HG03442 (cell line): ENCODE results near the gene MAD1L1.
"Not testable (repeated sequence)": the region's sequence is repeated elsewhere in the genome, so short reads cannot be mapped to it uniquely, and the experiment has no call there.

Experiments used
- ATAC-seq: cut with Tn5 transposase; IDR thresholded peaks from one replicate; pipeline ENCODE4 v1.9.1; 2021; ENCODE audit warnings: mild to moderate bottlenecking, moderate library complexity; ENCODE audit not compliant: unreplicated experiment

MAD1L1 gene

GRCh38 chr7:1936531-1937251 lies 296.1 kb downstream of the MAD1L1 start:
- ATAC-seq, result no peak

- ATAC-seq, result no peak
Observed at GRCh38 chr7:1936006-1936310, 296.8 kb downstream of the MAD1L1 start.

- no peak for ATAC-seq
Observed at GRCh38 chr7:1935176-1936005, 297.4 kb downstream of the MAD1L1 start.

GRCh38 chr7:1934756-1935155 lies 298.0 kb downstream of the MAD1L1 start:
- no peak for ATAC-seq

- ATAC-seq, result no peak
Observed at GRCh38 chr7:1934017-1934416, 298.7 kb downstream of the MAD1L1 start.

GRCh38 chr7:1933066-1933750 lies 299.5 kb downstream of the MAD1L1 start:
- ATAC-seq, result no peak

GRCh38 chr7:1931951-1932270 lies 300.8 kb downstream of the MAD1L1 start:
- ATAC-seq, result no peak

GRCh38 chr7:1931256-1931950 lies 301.3 kb downstream of the MAD1L1 start:
- no peak for ATAC-seq

- ATAC-seq, result no peak
Observed at GRCh38 chr7:1930381-1931065, 302.2 kb downstream of the MAD1L1 start.

GRCh38 chr7:1929349-1929925 lies 303.3 kb downstream of the MAD1L1 start:
- not testable (repeated sequence) for ATAC-seq

GRCh38 chr7:1928645-1929348 lies 303.9 kb downstream of the MAD1L1 start:
- no peak for ATAC-seq

GRCh38 chr7:1927937-1928644 lies 304.7 kb downstream of the MAD1L1 start:
- ATAC-seq, result no peak

GRCh38 chr7:1926908-1927306 lies 305.8 kb downstream of the MAD1L1 start:
- ATAC-seq, result no peak

GRCh38 chr7:1925973-1926907 lies 306.5 kb downstream of the MAD1L1 start:
- no peak for ATAC-seq

GRCh38 chr7:1925349-1925748 lies 307.4 kb downstream of the MAD1L1 start:
- ATAC-seq, result no peak

GRCh38 chr7:1924258-1924817 lies 308.4 kb downstream of the MAD1L1 start:
- ATAC-seq, result no peak

- ATAC-seq, result no peak
Observed at GRCh38 chr7:1923409-1924257, 309.1 kb downstream of the MAD1L1 start.
